Neural cell (in vitro differentiated cells): ENCODE data around the gene SPEG.

ENCODE experiments used
- EZH2 ChIP-seq: fragments of 200-600, 300-800 bp; shearing (Covaris generic), sonication (generic); IDR thresholded peaks from 2 replicates; pipeline ENCODE4 v1.6.1; 2014; ENCODE audit warnings: antibody characterized with exemption, low read length, borderline replicate concordance, mild to moderate bottlenecking; ENCODE audit not compliant: insufficient read depth, poor library complexity, severe bottlenecking
- TF ChIP-seq, protein P1 (sequence below): fragments of 450-650 bp; IDR thresholded peaks from 2 replicates; pipeline ENCODE4 v1.5.1; 2014; ENCODE audit warnings: antibody characterized with exemption, mild to moderate bottlenecking, moderate library complexity; ENCODE audit not compliant: poor library complexity, severe bottlenecking

DNA sequence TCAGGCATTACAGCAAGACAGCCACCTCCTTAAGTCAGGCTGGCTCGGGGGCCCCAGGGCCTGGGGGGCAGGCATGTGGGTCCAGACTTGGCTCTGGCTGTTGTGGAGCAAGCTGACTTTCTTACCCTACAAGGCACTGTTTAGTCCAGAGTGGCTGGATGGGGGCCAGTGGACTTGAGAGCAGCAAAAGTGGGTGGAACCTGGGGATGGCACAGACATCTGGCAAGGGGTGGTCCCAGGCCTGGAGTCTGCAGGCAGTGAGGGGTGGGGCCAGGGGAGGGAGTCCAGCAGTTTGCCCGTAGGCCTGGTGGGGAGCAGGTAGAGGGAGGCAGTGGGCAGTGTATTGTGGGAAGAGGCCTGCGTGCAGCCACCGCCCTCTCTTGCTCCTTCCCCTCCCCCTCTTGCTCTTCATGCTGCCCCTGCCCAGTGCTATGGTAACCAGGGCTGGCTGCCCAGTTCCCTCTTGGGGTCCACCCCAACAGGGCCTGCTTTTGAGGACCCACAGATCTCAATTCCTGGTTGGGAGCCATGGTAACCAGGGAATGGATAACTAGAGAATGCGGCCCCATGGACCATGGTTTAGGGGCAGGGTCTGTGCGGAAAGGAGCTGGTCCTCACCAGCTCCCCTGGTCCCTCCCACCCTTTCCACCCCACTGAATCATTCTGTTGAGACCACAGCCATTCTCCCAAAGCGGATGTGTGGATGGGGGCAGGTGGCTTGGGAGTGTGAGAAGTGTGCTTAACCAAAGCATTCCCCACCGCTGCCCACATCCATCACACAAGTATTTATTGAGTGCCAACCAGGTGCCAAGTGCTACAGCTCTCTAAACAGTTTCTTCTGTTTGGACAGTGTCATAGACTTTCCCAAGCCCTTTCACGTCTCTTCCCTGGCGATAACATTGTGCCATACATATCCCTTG lies 19.3 kb downstream of the SPEG start:
- TF ChIP-seq, protein P1, sequence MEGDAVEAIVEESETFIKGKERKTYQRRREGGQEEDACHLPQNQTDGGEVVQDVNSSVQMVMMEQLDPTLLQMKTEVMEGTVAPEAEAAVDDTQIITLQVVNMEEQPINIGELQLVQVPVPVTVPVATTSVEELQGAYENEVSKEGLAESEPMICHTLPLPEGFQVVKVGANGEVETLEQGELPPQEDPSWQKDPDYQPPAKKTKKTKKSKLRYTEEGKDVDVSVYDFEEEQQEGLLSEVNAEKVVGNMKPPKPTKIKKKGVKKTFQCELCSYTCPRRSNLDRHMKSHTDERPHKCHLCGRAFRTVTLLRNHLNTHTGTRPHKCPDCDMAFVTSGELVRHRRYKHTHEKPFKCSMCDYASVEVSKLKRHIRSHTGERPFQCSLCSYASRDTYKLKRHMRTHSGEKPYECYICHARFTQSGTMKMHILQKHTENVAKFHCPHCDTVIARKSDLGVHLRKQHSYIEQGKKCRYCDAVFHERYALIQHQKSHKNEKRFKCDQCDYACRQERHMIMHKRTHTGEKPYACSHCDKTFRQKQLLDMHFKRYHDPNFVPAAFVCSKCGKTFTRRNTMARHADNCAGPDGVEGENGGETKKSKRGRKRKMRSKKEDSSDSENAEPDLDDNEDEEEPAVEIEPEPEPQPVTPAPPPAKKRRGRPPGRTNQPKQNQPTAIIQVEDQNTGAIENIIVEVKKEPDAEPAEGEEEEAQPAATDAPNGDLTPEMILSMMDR, result no peak
- no peak for TF ChIP-seq EZH2
